GM19455 (cell line): ENCODE measurements around the gene TBCK.
"Not testable (repeated sequence)": the region's sequence is repeated elsewhere in the genome, so short reads cannot be mapped to it uniquely, and the experiment has no call there.

ENCODE experiments used
- ATAC-seq: cut with Tn5 transposase; IDR thresholded peaks from one replicate; pipeline ENCODE4 v1.9.1; 2021; ENCODE audit not compliant: unreplicated experiment

TBCK gene

DNA sequence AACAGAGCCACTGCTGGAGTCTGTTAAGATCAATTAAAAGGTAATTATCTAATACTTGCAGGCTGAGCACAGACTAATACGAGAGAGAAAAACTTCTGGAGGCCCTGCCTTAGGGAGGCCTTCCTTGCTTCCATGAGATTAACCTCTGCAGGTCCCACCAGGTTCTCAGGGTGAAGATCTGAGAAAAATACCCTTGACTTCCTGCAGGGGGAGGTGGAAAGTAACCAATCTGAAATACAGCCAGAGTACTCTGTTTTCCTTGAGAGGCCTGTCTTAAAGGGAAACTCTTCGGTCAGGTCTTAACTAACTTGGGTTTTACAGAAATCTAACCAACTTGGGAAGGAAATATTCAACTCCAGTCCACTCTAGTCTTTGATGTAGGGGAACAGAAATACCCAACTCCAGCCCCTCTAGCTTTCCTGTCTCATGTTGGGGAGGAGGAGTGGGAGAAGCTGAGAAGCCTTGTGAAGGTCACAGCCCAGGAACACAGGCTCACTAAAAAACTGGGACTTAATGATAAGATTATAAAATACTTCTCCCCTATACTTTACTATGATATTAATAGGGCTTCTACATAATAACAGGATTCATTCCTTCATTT lies 77.1 kb downstream of the TBCK start:
- peak; percentile 92 for ATAC-seq

DNA sequence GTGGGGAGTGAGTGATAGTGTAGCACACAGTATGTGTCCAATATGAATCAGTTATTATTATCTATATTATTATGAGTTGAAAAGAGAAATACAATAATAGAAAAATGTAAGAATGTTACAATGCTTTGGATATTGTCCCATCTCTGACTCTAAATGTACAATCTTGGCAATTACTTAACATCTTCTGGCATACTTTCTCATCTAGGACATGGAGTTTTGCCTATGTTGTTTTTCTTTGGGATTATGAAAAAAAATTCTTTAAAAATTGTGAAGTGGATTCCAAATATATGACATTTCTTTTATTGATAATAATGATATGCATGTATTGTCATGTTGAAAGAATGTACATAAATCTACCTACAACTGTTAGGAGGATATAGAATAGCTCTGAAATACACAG lies 84.1 kb downstream of the TBCK start:
- no peak for ATAC-seq

GRCh38 chr4:106222548-106222947 lies 93.5 kb downstream of the TBCK start:
- ATAC-seq: no peak

DNA sequence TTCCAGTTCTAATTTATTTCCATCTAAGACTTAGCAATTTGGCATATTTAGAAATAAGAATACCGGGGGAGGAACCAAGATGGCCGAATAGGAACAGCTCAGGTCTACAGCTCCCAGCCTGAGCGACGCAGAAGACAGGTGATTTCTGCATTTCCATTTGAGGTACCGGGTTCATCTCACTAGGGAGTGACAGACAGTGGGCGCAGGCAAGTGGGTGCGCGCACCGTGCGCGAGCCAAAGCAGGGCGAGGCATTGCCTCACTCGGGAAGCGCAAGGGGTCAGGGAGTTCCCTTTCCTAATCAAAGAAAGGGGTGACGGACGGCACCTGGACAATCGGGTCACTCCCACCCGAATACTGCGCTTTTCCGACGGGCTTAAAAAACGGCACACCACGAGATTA lies 102.7 kb downstream of the TBCK start:
- ATAC-seq: not testable (repeated sequence)

- ATAC-seq: no peak
These were observed 106.0 kb downstream of the TBCK start for GRCh38 chr4:106210021-106210420.

- ATAC-seq: no peak
These were observed 107.2 kb downstream of the TBCK start for GRCh38 chr4:106208481-106209460.

GRCh38 chr4:106201373-106201772 lies 114.6 kb downstream of the TBCK start:
- ATAC-seq: no peak

DNA sequence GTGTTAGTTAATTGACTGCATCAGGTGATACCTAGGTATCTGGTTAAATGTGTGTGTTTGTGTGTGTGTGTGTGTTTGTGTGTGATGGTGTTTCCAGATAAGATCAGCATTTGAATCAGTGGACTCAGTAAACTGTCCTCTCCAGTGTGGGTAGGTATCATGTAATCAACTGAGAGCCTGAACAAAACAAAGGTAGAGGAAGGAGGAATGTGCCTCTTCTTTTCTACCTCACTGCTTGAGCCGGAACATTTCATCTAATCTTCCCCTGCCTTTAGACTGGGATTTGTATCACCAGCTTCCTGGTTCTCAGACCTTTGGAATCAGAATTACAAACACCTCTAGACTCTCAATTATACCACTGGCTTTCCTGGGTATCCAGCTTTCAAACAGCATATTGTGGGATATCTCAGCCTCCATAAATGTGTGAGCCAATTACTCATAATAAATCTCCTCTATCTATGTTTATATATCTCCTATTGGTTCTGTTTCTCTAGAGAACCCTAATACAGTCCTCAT lies 120.5 kb downstream of the TBCK start:
- ATAC-seq: no peak

- ATAC-seq: no peak
These were observed 121.2 kb downstream of the TBCK start for GRCh38 chr4:106194801-106195200.

GRCh38 chr4:106192131-106192530 lies 123.9 kb downstream of the TBCK start:
- ATAC-seq: no peak

DNA sequence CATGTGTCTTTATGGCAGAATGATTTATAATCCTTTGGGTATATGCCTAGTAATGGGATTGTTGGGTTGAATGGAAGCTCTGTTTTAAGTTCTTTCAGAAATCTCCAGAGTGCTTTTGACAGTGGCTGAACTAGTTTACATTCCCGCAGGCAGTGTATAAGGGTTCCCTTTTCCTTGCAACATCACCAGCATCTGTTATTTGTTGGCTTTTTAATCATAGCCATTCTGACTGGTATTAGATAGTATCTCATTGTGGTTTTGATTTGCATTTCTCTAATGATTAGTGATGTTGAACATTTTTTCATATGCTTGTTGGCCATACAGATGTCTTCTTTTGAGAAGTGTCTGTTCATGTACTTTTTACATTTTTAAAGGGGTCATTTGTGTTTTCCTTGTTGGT lies 129.8 kb downstream of the TBCK start:
- no peak for ATAC-seq

DNA sequence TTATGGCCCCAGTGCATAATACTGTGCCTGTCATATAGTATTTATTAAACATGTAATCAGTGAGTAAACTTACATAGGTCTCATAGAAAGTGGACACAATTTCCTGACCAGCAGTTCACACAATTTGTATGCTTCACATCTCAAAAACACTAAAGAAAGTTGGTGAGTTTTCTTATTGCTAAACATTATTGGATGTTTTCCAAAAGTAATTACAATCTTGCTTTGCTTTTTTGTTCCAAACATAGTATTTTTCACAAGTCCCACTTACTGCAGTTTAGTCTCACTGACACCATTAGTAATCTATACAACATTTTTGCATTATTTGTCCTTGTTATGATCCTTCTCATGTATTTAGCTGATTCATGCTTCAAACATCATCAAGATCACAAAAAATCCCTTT lies 132.5 kb downstream of the TBCK start:
- no peak for ATAC-seq

DNA sequence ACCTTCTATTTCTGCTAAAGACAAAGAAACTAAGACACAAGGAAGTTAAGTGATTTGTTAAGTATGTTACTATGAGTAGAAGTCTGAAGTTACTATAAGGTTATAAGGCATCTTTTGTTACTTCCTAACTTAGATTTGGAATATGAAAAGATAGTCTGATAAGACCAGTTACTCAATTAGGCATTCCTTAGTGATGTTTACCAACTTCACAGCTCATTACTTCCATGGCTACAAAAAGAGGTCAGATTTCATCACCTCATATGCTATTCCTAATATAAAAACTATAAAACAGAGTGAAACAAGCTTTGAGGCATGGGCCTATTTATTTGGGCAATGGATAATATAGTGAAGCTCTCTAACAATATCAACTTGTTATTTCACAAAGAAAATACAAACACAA lies 143.1 kb downstream of the TBCK start:
- ATAC-seq: no peak

GRCh38 chr4:106165351-106166010 lies 150.5 kb downstream of the TBCK start:
- no peak for ATAC-seq

DNA sequence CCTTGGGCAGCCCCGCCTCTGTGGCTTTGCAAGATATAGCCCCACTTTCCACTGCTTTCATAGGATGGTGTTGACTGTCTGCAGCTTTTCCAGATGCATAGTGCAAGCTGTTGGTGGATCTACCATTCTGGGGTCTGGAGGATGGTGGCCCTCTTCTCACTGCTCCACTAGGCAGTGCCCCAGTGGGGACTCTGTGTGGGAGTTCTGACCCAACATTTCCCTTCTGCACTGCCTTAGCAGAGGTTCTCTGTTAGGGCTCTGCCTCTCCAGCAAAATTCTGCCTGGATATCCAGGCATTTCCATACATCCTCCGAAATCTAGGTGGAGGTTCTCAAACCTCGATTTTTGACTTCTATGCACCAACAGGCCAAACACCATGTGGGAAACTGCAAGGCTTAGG lies 153.7 kb downstream of the TBCK start:
- no peak for ATAC-seq

DNA sequence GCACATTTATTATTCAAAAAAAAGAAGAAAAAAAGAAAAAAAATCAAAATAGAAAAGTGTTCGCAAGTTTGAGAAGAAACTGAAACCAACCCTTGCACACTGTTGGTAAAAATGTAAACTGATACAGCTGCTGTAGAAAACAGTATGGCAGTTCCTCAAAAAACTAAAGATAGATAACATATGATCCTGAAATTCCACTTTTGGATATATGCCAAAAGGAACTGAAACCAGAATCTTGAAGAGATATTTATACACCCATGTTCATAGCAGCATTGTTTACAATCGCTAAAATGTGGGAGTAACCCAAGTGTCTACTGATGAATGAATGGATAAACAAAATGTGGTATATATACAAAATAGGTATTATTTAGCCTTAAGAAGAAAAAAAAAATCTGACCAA lies 155.4 kb downstream of the TBCK start:
- ATAC-seq: no peak

DNA sequence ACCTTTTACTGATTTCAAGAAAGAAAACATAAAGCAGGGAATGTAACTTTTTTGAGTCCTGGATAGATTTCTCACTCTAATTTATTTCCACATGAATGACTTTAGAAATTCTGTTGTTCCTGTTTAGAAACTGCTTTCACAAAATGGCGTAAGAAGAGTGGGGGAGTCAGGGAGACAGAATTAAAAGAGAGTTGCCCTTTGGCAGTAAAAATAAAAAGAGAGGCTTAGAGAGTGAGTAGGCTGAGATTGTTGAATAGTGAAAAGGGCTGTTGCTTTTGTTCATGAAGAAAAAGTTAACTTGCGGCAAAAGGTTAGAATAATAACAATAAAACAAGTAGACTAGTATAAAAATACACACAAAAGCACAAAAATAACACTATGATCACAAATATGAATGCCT lies 166.1 kb downstream of the TBCK start:
- no peak for ATAC-seq

- no peak for ATAC-seq
These were observed 167.0 kb downstream of the TBCK start for GRCh38 chr4:106149026-106149425.

DNA sequence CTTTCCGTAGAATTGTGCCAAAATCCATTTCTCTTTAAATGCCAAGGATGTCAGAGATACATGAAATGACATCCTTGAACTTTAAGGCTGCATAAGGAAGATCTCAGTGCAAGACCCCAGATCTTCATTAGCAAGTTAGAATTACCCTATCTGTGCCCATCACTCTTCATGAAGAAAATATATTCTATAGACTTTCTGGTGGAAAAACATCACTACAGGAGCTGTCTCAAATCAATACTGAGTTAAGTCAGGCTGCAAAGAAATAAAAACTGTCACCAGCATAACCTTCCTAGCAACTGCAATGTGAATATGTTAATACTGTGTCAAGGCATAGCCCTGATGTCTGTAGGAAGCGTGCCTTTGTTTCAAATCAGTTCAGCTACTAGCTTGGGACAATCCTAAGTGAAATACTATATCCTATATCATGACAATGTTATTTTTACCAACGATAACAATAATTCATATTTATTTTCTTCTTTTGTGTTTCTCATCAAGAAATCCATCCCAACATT lies 173.3 kb downstream of the TBCK start:
- ATAC-seq: no peak

DNA sequence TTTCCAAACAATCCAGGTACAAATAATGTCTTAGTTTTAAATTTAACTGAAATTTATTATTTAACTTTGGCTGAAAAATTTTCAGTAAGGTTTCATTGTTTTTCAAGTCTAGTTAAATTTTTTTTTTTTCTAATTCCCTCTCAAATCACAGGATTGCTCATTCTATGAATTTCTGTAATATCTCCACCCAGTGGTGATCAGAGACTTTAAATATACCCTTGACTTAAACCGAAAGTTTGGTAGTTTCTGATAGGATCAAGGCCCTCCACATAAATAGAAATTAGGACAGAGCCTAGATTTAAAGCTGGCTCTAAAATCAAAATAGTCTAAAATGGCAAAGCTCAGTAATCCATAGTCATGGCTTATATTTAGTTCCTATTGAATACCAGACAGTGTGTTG lies 175.4 kb downstream of the TBCK start:
- ATAC-seq: no peak

GRCh38 chr4:106136777-106137331 lies 179.2 kb downstream of the TBCK start:
- no peak for ATAC-seq
